ENCODE results near the gene ACTG2.

DNA sequence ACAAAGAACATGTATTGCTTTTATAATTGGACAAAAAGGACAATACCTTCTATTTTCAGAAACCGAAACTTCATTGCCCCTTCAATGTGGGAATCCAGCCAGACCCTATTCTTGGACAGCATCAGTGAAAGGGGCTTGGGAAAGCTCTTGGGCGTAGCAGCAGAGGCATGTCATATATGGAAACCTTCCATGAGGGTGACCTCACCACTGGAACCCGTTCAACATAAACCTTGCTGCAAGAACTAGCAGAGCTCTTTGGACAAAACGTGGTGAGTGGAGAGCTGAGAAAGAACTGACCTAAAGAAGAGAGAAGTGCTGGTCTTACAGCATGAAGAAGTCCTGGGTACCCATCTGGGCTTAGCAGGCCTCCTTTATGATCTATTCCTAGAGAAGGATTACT lies 22.7 kb upstream of the ACTG2 start:
- no peak for TF ChIP-seq EZH2 (IDR thresholded peaks at IDR 0.05; ENCODE audit: borderline replicate concordance, insufficient read depth, low read depth, low read length, poor library complexity, severe bottlenecking)
- TF ChIP-seq, protein P1, sequence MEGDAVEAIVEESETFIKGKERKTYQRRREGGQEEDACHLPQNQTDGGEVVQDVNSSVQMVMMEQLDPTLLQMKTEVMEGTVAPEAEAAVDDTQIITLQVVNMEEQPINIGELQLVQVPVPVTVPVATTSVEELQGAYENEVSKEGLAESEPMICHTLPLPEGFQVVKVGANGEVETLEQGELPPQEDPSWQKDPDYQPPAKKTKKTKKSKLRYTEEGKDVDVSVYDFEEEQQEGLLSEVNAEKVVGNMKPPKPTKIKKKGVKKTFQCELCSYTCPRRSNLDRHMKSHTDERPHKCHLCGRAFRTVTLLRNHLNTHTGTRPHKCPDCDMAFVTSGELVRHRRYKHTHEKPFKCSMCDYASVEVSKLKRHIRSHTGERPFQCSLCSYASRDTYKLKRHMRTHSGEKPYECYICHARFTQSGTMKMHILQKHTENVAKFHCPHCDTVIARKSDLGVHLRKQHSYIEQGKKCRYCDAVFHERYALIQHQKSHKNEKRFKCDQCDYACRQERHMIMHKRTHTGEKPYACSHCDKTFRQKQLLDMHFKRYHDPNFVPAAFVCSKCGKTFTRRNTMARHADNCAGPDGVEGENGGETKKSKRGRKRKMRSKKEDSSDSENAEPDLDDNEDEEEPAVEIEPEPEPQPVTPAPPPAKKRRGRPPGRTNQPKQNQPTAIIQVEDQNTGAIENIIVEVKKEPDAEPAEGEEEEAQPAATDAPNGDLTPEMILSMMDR (IDR thresholded peaks at IDR 0.05): no peak

All from B cell (primary cell).